ENCODE data around the gene LIN28A.

Gene LIN28A

GRCh38 chr1:26403656-26404055 is 7.0 kb upstream of the LIN28A start:
- no peak overlapping the region for H3K4ac ChIP-seq (ENCODE audit: low read depth in 1 of 2, low read length in 2 of 2)
- no peak overlapping the region for H3K9ac ChIP-seq (ENCODE audit: low read length)
- no peak overlapping the region for H3K4me3 ChIP-seq (ENCODE audit: insufficient read depth in 1 of 2, low read depth in 1 of 2, low read length in 2 of 2)
- no peak overlapping the region for H2BK15ac ChIP-seq (ENCODE audit: low read depth, poor library complexity, severe bottlenecking)
- H2BK120ac ChIP-seq (ENCODE audit: low read depth, low read length), result no peak overlapping the region
- no peak overlapping the region for H3K27ac ChIP-seq (ENCODE audit: low read length, poor library complexity, severe bottlenecking)
- no peak overlapping the region for H2BK12ac ChIP-seq (ENCODE audit: low read length in 2 of 2)
- no peak overlapping the region for H3K14ac ChIP-seq (ENCODE audit: low read length in 2 of 2)
- DNase-seq, result no peak
- no peak overlapping the region for H2AFZ ChIP-seq (ENCODE audit: low read depth, low read length)
- no peaks in the 10 kb centered on the region for H3K9me3 ChIP-seq (ENCODE audit: control insufficient read depth, low read length)
- H3K79me1 ChIP-seq (replicated peaks; ENCODE audit: low read length, poor library complexity, severe bottlenecking), result no peaks in the 10 kb centered on the region
- no peak overlapping the region for H3K23ac ChIP-seq (ENCODE audit: low read length in 2 of 2)
- H3K36me3 ChIP-seq (ENCODE audit: control insufficient read depth in 1 of 2, insufficient read depth in 2 of 2, low read depth in 1 of 2, low read length in 2 of 2), result no peaks in the 10 kb centered on the region
- no peak overlapping the region for H4K91ac ChIP-seq (ENCODE audit: low read length)
- WGBS, result 41% methylated on average over 4 of the region's 4 CpGs
- no peaks in the 10 kb centered on the region for H3K4me1 ChIP-seq (ENCODE audit: control insufficient read depth, insufficient read depth, low read depth, low read length)
- peaks cover 15 to 40% of the 10 kb centered on the region in 2 experiments for H3K27me3 ChIP-seq (ENCODE audit: control insufficient read depth in 1 of 2, insufficient read depth in 1 of 2, low read length in 2 of 2)
- no peak overlapping the region for H3K4me2 ChIP-seq (ENCODE audit: low read length, poor library complexity, severe bottlenecking)
- H3K18ac ChIP-seq (ENCODE audit: low read depth in 1 of 2, low read length in 2 of 2), result no peak overlapping the region
- no peak overlapping the region for H2BK5ac ChIP-seq (ENCODE audit: low read depth, low read length, poor library complexity, severe bottlenecking)
- no peak overlapping the region for H4K8ac ChIP-seq (ENCODE audit: low read length)
- no peak overlapping the region for H2AK5ac ChIP-seq (ENCODE audit: low read length, severe bottlenecking)

- Histone ChIP-seq H2BK5ac (ENCODE audit: low read depth, low read length, poor library complexity, severe bottlenecking) (no peak overlapping the region), H3K36me3 (ENCODE audit: control insufficient read depth in 1 of 2, insufficient read depth in 2 of 2, low read depth in 1 of 2, low read length in 2 of 2) (no peaks in the 10 kb centered on the region), H2BK12ac (ENCODE audit: low read length in 2 of 2) (no peak overlapping the region), H4K8ac (ENCODE audit: low read length) (no peak overlapping the region), H3K4me1 (ENCODE audit: control insufficient read depth, insufficient read depth, low read depth, low read length) (peaks cover 3% of the 10 kb centered on the region), H4K91ac (ENCODE audit: low read length) (no peak overlapping the region), H3K27ac (ENCODE audit: low read length, poor library complexity, severe bottlenecking) (no peak overlapping the region), H3K18ac (ENCODE audit: low read depth in 1 of 2, low read length in 2 of 2) (no peak overlapping the region), H3K23ac (ENCODE audit: low read length in 2 of 2) (no peak overlapping the region), H3K4ac (ENCODE audit: low read depth in 1 of 2, low read length in 2 of 2) (no peak overlapping the region), H2AFZ (ENCODE audit: low read depth, low read length) (no peak overlapping the region), H3K27me3 (ENCODE audit: control insufficient read depth in 1 of 2, insufficient read depth in 1 of 2, low read length in 2 of 2) (peaks cover 25 to 45% of the 10 kb centered on the region in 2 experiments), H3K9me3 (ENCODE audit: control insufficient read depth, low read length) (no peaks in the 10 kb centered on the region), H3K14ac (ENCODE audit: low read length in 2 of 2) (no peak overlapping the region), H3K79me1 (replicated peaks; ENCODE audit: low read length, poor library complexity, severe bottlenecking) (no peaks in the 10 kb centered on the region), H3K9ac (ENCODE audit: low read length) (no peak overlapping the region), H2AK5ac (ENCODE audit: low read length, severe bottlenecking) (no peak overlapping the region), H2BK15ac (ENCODE audit: low read depth, poor library complexity, severe bottlenecking) (no peak overlapping the region), H2BK120ac (ENCODE audit: low read depth, low read length) (no peak overlapping the region), H3K4me2 (ENCODE audit: low read length, poor library complexity, severe bottlenecking) (no peak overlapping the region), H3K4me3 (ENCODE audit: insufficient read depth in 1 of 2, low read depth in 1 of 2, low read length in 2 of 2) (no peak overlapping the region)
- 90% methylated on average over 2 of the region's 2 CpGs for WGBS
- DNase-seq, result no peak
These were observed 6.0 kb upstream of the LIN28A start for GRCh38 chr1:26404641-26405040.

GRCh38 chr1:26405281-26405915 is 5.2 kb upstream of the LIN28A start:
- Histone ChIP-seq H2AFZ (ENCODE audit: low read depth, low read length) (no peak overlapping the region), H2AK5ac (ENCODE audit: low read length, severe bottlenecking) (no peak overlapping the region), H2BK15ac (ENCODE audit: low read depth, poor library complexity, severe bottlenecking) (no peak overlapping the region), H3K18ac (ENCODE audit: low read depth in 1 of 2, low read length in 2 of 2) (no peak overlapping the region), H2BK5ac (ENCODE audit: low read depth, low read length, poor library complexity, severe bottlenecking) (no peak overlapping the region), H4K8ac (ENCODE audit: low read length) (no peak overlapping the region), H3K14ac (ENCODE audit: low read length in 2 of 2) (no peak overlapping the region), H3K79me1 (replicated peaks; ENCODE audit: low read length, poor library complexity, severe bottlenecking) (no peaks in the 10 kb centered on the region), H3K27me3 (ENCODE audit: control insufficient read depth in 1 of 2, insufficient read depth in 1 of 2, low read length in 2 of 2) (peaks cover 32 to 50% of the 10 kb centered on the region in 2 experiments), H3K23ac (ENCODE audit: low read length in 2 of 2) (no peak overlapping the region), H3K9me3 (ENCODE audit: control insufficient read depth, low read length) (no peaks in the 10 kb centered on the region), H3K36me3 (ENCODE audit: control insufficient read depth in 1 of 2, insufficient read depth in 2 of 2, low read depth in 1 of 2, low read length in 2 of 2) (no peaks in the 10 kb centered on the region), H3K27ac (ENCODE audit: low read length, poor library complexity, severe bottlenecking) (no peak overlapping the region), H3K4me3 (ENCODE audit: insufficient read depth in 1 of 2, low read depth in 1 of 2, low read length in 2 of 2) (no peak overlapping the region), H2BK12ac (ENCODE audit: low read length in 2 of 2) (no peak overlapping the region), H3K4me2 (ENCODE audit: low read length, poor library complexity, severe bottlenecking) (no peak overlapping the region), H3K4me1 (ENCODE audit: control insufficient read depth, insufficient read depth, low read depth, low read length) (peaks cover 4% of the 10 kb centered on the region), H2BK120ac (ENCODE audit: low read depth, low read length) (no peak overlapping the region), H3K4ac (ENCODE audit: low read depth in 1 of 2, low read length in 2 of 2) (no peak overlapping the region), H3K9ac (ENCODE audit: low read length) (no peak overlapping the region), H4K91ac (ENCODE audit: low read length) (no peak overlapping the region)
- 78% methylated on average over 5 of the region's 7 CpGs for WGBS
- DNase-seq, result no peak

- Histone ChIP-seq H2BK15ac (ENCODE audit: low read depth, poor library complexity, severe bottlenecking) (no peak overlapping the region), H3K18ac (ENCODE audit: low read depth in 1 of 2, low read length in 2 of 2) (no peak overlapping the region), H3K79me1 (replicated peaks; ENCODE audit: low read length, poor library complexity, severe bottlenecking) (no peaks in the 10 kb centered on the region), H3K36me3 (ENCODE audit: control insufficient read depth in 1 of 2, insufficient read depth in 2 of 2, low read depth in 1 of 2, low read length in 2 of 2) (no peaks in the 10 kb centered on the region), H3K9me3 (ENCODE audit: control insufficient read depth, low read length) (no peaks in the 10 kb centered on the region), H3K27ac (ENCODE audit: low read length, poor library complexity, severe bottlenecking) (no peak overlapping the region), H2BK120ac (ENCODE audit: low read depth, low read length) (no peak overlapping the region), H3K23ac (ENCODE audit: low read length in 2 of 2) (no peak overlapping the region), H2AFZ (ENCODE audit: low read depth, low read length) (no peak overlapping the region), H3K4me2 (ENCODE audit: low read length, poor library complexity, severe bottlenecking) (no peak overlapping the region), H3K4me3 (ENCODE audit: insufficient read depth in 1 of 2, low read depth in 1 of 2, low read length in 2 of 2) (no peak overlapping the region), H2BK5ac (ENCODE audit: low read depth, low read length, poor library complexity, severe bottlenecking) (no peak overlapping the region), H3K9ac (ENCODE audit: low read length) (no peak overlapping the region), H4K8ac (ENCODE audit: low read length) (no peak overlapping the region), H4K91ac (ENCODE audit: low read length) (no peak overlapping the region), H3K4me1 (ENCODE audit: control insufficient read depth, insufficient read depth, low read depth, low read length) (peaks cover 13% of the 10 kb centered on the region), H2AK5ac (ENCODE audit: low read length, severe bottlenecking) (no peak overlapping the region), H3K14ac (ENCODE audit: low read length in 2 of 2) (no peak overlapping the region), H3K27me3 (ENCODE audit: control insufficient read depth in 1 of 2, insufficient read depth in 1 of 2, low read length in 2 of 2) (peaks cover 55 to 61% of the 10 kb centered on the region in 2 experiments), H3K4ac (ENCODE audit: low read depth in 1 of 2, low read length in 2 of 2) (no peak overlapping the region), H2BK12ac (ENCODE audit: low read length in 2 of 2) (no peak overlapping the region)
- 0% methylated on average over 8 of the region's 12 CpGs for WGBS
- peak; percentile 74 for DNase-seq
These were observed 2.0 kb upstream of the LIN28A start for GRCh38 chr1:26408604-26409003.
